Activated CD4-positive, alpha-beta T cell treated with anti-CD3 and anti-CD28 coated beads for 4 hours (primary cell): Measurements from ENCODE around the gene IER2.

Source experiments
- DNase-seq, 2 donors: peaks; one replicate each; pipeline ENCODE4 v3.0.0-alpha.2; 2020

The IER2 gene, protein sequence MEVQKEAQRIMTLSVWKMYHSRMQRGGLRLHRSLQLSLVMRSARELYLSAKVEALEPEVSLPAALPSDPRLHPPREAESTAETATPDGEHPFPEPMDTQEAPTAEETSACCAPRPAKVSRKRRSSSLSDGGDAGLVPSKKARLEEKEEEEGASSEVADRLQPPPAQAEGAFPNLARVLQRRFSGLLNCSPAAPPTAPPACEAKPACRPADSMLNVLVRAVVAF

DNA sequence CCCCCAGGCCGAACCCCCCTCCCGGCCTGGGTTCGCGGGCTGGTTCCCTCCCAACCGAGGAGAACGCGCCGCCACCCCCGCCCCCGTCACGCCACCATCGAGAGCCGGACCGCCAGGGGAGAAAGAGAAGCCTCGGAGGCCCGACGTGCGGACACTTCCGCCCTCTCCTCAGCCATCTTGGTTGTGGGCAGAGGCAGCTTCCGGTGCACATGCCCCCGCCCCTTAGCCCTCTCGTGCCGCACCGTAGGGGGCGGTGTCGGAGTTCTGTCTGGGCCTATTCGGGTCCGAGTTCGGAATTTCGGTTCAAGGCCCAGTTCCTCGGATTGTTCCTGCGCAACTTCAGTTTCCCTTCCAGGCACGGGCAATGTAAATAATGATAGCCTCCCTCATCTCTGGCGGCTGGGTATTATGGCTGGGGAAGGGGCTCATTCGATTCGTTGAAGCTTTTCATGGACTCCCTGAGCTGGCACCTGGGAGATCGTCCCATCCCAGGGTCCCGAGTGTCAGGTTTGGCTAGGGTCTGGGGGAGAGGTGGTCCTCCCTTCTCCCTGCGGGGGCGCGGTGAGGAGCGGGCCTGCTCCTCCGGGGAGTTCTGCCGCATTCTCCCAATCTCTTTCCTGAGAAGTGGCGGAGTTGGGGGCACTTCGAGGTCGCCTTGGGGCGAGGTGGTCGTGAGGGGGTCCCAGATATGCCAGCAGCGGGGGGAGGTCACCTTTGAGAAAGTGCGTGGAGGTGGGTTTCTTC, at the start of gene IER2, which contains the start of gene STX10:
Gene IER2 (plus strand): TSS at position 225 of the 744 bp plus-strand sequence. CDS start 2,776 bp downstream, outside the sequence.
Gene STX10 (minus strand): TSS at position 189 of the 744 bp plus-strand sequence. CDS start 202 bp downstream, outside the sequence.
- DNase-seq = peak; percentile 92 to 93

DNA sequence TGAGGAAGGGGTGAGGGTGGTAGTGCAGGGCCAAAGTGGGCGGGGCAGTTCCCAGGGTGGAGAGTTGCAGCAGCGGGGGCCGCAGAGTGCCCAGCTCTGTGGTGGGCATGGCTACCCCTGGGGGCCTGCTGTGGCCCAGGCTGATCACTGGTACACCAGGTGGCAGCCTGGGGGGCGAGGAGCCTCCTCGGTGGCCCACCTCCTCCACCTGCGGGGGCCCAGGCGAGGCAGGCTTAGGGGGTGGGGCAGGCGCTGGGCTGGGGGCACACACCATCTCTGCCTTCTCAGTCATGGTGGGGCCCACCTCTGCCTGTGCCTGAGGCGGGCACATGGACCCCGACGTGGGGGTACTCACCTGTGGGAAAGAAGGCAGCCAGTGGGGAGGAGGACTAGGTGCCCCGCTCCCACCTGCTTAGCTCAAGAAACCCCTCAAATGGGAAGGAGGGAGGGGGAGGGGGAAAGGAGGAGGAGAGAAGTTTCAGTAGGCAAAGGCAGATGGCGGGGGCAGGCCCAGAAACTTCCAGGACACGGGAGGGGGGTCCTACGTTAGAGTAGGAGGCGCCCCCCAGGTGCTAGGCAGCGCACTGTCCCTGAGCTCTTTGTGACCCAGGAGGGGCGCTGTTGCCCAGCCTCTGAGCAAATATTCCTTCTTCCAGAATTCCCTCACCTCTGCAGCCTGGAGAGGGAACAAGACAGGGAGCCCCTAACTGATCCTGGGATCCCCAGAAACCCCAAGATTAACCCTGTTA, 49.2 kb upstream of the IER2 start:
- DNase-seq = no peak

DNA sequence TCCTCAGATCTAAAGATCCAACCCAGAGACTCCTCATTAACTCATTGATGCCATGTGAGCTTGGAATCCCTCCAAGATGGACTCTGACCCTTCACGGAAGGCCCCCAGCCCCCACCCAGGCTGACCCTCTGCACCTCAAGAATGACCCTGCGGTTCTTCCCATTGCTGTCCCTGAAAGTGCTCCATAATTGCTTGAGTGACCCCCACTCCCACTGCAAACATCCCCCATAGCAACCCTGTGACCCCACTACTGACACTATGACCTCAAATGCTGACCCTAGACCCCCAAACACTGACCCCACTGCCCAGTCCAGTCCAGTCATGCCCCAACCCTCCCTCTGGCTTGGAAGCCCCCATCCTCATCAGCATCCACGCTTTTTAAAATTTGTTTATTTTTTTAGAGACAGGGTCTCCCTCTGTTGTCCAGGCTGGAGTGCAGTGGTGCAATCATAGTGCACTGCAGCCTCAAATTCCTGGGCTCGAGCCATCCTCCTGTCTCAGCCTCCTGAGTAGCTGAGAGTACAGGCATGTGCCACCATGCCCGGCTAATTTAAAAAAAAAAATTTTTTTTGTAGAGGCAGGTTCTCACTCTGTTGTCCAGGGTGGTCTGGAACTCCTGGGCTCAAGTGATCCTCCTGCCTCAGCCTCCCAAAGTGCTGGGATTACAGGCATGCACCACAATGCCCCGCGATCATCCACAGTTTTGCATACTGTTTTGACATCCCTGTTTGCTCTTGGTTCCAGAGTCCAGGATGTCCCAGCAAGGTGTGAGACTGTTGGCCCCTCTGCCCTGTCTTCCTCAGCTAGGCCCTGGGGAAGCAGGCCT, 48.4 kb upstream of the IER2 start:
- no peak for DNase-seq

DNA sequence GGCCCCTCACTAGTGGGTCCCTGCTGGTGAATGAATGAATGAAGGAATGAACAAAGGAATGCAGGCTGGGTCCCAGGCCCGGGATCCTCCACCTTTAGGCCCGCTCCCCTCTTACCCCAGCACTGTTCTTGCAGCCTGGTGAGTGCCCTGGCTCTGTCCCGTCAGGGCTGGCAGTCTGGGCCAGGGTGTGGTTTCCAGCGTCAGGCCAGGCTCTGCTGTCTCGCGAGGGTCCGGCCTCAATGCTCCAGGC, 47.9 kb upstream of the IER2 start:
- DNase-seq = no peak

DNA sequence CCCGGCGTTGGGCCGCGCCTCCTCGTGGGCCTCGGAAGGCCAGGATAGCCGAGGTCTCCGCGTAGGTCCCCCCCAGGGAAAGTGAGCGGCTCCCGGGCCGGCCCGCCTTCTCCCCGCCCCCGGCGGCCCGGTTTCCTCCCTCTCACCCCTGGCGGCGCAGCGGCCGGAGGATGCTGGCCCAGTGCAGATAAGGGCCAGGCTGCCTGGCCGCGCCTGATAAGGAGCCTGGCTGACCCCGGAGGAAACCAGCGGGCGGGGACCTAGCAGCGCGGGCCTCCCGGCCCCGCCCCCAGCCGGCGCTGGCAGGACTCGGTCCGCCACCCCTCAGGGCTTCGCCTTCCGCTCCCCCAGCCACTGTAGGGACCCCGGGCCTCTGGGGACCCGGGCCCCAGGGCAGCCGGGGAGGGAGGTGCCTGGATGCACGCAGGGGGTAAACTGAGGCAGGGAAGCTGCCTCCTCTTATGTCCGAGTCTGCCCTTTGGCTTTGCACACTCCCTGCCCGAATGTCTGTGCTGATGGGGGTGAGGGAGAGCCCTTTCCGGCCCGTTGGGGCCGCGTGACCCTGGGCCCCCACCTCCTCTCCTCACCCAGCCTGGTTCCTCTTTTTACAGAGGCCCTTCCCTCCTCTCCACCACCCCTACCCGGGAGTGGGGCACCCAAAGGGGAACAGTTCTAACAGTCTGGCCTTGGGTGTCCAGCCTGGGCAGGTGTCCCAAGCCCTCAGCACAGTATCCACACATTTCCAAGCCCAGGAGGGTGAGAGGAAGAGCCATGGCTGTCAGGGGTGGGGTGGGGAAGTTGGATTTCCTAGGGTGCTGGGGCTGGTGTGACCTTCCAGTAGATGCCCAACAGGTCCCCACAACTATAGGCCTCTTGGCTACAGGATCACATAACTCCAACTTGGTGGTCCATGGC, 47.3 kb upstream of the IER2 start, which contains the start of gene LYL1:
Gene LYL1 (minus strand): TSS at position 193 of the 915 bp plus-strand sequence. CDS start 1,687 bp downstream, outside the sequence.
- DNase-seq = peak in 1 of 2 donors; percentile 29

DNA sequence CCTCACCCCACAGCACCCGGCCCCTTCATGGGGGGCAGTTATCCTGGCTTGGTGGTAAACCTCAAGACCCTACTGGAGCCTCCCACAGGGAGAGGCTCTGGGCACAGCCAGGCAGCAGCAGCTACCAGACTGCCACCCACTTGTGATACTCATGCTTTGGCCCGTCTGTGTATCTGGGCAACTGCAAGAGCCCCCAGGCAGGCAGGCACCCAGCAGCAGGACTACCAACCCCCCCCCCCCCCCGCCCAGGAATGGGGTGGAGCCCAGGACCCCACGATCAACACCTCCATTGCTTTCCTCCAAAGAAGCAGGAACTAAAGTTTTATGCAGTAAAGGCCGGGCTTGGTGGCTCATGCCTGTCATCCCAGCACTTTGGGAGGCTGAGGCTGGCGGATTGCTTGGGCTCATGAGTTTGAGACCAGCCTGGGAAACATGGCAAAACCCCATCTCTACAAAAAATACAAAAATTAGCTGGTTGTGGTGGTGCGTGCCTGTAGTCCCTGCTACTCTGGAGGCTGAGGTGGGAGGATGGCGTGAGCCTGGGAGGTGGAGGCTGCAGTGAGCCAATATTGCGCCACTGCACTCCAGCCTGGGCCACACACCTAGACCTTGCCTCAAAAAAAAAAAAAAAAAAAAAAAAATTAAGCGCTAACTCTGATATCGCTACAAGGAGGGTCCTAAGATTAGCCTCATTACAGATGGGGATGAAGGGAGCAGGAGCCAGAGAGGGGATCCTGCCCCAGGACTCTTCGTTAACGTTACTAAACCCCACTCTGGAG, 46.4 kb upstream of the IER2 start:
- DNase-seq = no peak

- DNase-seq = peak; percentile 61 to 68
Observed at GRCh38 chr19:13104360-13104847, 45.8 kb upstream of the IER2 start.

- DNase-seq = peak in 1 of 2 donors; percentile 25
Observed at GRCh38 chr19:13104848-13105711, 45.1 kb upstream of the IER2 start.

GRCh38 chr19:13109361-13110098, 40.7 kb upstream of the IER2 start:
- no peak for DNase-seq

- no peak for DNase-seq
Observed at GRCh38 chr19:13110099-13110610, 40.1 kb upstream of the IER2 start.

GRCh38 chr19:13112555-13112954, 37.7 kb upstream of the IER2 start:
- no peak for DNase-seq

DNA sequence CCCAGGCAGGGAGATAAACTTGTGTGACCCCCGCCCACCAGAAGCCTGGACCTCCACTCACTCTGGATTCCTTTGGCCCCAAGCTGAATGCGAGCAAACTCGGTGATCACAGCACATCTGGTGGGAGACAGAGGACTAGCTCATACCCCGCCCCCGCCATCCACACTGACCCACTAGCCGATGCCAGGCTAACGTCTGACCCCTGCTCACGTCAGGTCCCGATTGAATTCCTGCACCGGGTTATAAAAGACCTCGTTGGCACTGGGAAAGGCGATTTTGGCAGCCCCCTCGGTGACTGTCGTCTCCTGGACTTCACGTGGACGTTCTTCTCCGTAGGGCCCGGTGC, 34.3 kb upstream of the IER2 start:
- DNase-seq = no peak

DNA sequence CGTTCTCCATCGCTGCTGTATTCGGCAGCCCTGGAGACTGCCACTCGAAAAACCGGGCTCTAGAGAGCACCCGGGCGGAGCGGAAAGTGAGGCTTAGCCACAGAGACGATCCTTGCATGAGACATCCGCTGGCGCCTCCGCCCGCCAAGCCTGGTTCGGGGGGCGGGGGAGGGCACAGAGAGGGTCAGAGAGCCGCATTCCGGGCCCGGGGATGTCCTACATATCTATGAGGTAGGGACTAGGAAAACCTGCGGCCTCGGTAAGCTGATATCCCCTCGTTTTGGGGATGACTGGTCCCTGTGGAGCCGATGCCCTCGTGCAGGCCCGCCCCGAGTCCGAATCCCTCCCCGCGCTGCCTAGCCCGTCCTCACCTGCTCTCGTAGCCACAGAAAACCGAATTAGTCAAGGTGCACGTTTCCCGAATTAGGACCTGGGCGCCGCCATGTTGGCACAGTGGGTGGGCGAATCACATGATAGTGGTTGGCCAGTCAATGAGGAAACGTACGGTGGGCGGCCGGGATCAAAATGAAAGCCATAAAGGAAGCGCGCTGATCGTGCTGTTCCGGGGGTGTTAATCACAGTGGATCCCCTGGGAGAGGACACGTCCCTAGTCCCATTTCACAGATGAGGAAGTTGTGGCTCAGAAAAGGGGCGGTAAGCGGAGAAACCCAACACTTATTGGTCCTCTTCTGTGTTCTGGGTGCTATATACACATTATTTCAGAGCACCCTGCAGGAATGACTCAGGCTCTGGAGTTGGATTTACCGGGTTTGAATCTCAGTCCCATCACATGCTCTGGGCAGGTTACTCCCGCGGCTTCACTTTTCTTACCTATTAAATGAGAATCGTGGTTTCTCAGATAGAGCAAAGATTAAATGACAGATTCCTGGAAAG, 33.7 kb upstream of the IER2 start, which contains the start of gene TRMT1:
Gene TRMT1 (minus strand): TSS at position 459 of the 894 bp plus-strand sequence. CDS start 341 bp downstream, at position 118.
- DNase-seq = peak; percentile 90 to 92

- no peak for DNase-seq
Observed at GRCh38 chr19:13117176-13117771, 32.9 kb upstream of the IER2 start.

- DNase-seq = peak; percentile 85 to 86
Observed at GRCh38 chr19:13117772-13118423, 32.3 kb upstream of the IER2 start, which contains the start of gene NACC1. Gene NACC1, plus strand, starts transcription at chr19:13118264. Its CDS starts 16,944 bp downstream, at chr19:13135208.
